IPS-18c (cell line): Measurements from ENCODE around the gene EIF3J.
"Not testable (repeated sequence)": the region's sequence is repeated elsewhere in the genome, so short reads cannot be mapped to it uniquely, and the experiment has no call there.

Experiments used
- H3K4me3 ChIP-seq: 2 replicates; pipeline ENCODE4 v1.7.0; 2013; ENCODE audit warnings: low read depth, mild to moderate bottlenecking, low read length, moderate library complexity; ENCODE audit not compliant: insufficient read depth
- H3K9me3 ChIP-seq: one replicate; pipeline ENCODE4 v1.6.1; 2013; ENCODE audit warnings: mild to moderate bottlenecking, low read length, moderate library complexity; ENCODE audit not compliant: control insufficient read depth, insufficient read depth

The EIF3J gene

GRCh38 chr15:44535523-44536301 is 1.2 kb upstream of the EIF3J start:
- Histone ChIP-seq H3K9me3 (no peaks in the 10 kb centered on the region), H3K4me3 (peak overlapping the region; percentile 80)

- Histone ChIP-seq H3K4me3 (peak overlapping the region; percentile 80), H3K9me3 (no peaks in the 10 kb centered on the region)
These were observed 515 bp upstream of the EIF3J start for GRCh38 chr15:44536302-44536961.

GRCh38 chr15:44537735-44538240 is 841 bp downstream of the EIF3J start:
- no peaks in the 10 kb centered on the region for H3K9me3 ChIP-seq
- H3K4me3 ChIP-seq, result peak overlapping the region; percentile 80

- Histone ChIP-seq H3K9me3 (no peaks in the 10 kb centered on the region), H3K4me3 (no peak overlapping the region)
These were observed 4.5 kb downstream of the EIF3J start for GRCh38 chr15:44541282-44541958.

- Histone ChIP-seq H3K4me3 (no peak overlapping the region), H3K9me3 (no peaks in the 10 kb centered on the region)
These were observed 5.6 kb downstream of the EIF3J start for GRCh38 chr15:44542596-44542995.

GRCh38 chr15:44544745-44545144 is 7.8 kb downstream of the EIF3J start:
- not testable (repeated sequence) for H3K4me3 ChIP-seq, H3K9me3 ChIP-seq

GRCh38 chr15:44545913-44546802 is 9.2 kb downstream of the EIF3J start:
- H3K9me3 ChIP-seq, result no peaks in the 10 kb centered on the region
- H3K4me3 ChIP-seq, result no peak overlapping the region

GRCh38 chr15:44549152-44549551 is 12.2 kb downstream of the EIF3J start:
- H3K4me3 ChIP-seq, H3K9me3 ChIP-seq: not testable (repeated sequence)

- H3K9me3 ChIP-seq, result no peaks in the 10 kb centered on the region
- H3K4me3 ChIP-seq, result no peak overlapping the region
These were observed 13.3 kb downstream of the EIF3J start for GRCh38 chr15:44550256-44550655.

GRCh38 chr15:44550734-44551133 is 13.8 kb downstream of the EIF3J start:
- Histone ChIP-seq H3K4me3 (no peak overlapping the region), H3K9me3 (no peaks in the 10 kb centered on the region)

GRCh38 chr15:44554934-44555723 is 18.2 kb downstream of the EIF3J start:
- Histone ChIP-seq H3K4me3 (no peak overlapping the region), H3K9me3 (no peaks in the 10 kb centered on the region)

GRCh38 chr15:44560926-44561325 is 24.0 kb downstream of the EIF3J start:
- H3K9me3 ChIP-seq, result peaks cover 12% of the 10 kb centered on the region
- H3K4me3 ChIP-seq, result not testable (repeated sequence)

- no peak overlapping the region for H3K4me3 ChIP-seq
These were observed 28.6 kb downstream of the EIF3J start for GRCh38 chr15:44565387-44566154.

GRCh38 chr15:44566155-44566540 is 29.2 kb downstream of the EIF3J start:
- H3K4me3 ChIP-seq, result no peak overlapping the region
- H3K9me3 ChIP-seq, result peaks cover 12% of the 10 kb centered on the region

More at GRCh38 chr15:44565387-44566154, 28.6 kb downstream of the EIF3J start:
- peaks cover 12% of the 10 kb centered on the region for H3K9me3 ChIP-seq

- Histone ChIP-seq H3K4me3 (no peak overlapping the region), H3K9me3 (peaks cover 12% of the 10 kb centered on the region)
These were observed 31.4 kb downstream of the EIF3J start for GRCh38 chr15:44568338-44568737.

- no peak overlapping the region for H3K4me3 ChIP-seq
- H3K9me3 ChIP-seq, result peaks cover 12% of the 10 kb centered on the region
These were observed 32.4 kb downstream of the EIF3J start for GRCh38 chr15:44569316-44569715.
